Measurements from ENCODE around the gene MMP19.

DNA sequence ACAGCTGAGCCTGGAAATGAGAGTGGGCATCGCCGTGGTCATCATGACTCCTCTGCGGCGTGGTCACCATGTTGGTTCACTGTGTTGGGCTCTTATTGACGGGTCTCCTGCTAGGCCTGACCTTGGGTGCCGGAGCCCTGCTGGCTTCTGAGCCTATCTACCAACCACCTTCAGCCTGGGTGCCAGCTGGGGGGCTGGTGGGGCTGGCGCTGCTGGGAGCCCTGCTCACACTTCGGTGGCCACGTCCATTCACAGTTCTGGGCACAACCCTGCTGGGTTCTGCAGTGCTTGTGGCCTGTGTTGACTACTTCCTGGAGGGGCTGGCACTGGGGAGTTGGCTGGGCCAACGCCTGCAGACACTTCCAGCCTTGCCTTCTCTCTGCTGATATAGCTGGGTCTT, 9.7 kb downstream of the MMP19 start:
- TF ChIP-seq, protein P1, sequence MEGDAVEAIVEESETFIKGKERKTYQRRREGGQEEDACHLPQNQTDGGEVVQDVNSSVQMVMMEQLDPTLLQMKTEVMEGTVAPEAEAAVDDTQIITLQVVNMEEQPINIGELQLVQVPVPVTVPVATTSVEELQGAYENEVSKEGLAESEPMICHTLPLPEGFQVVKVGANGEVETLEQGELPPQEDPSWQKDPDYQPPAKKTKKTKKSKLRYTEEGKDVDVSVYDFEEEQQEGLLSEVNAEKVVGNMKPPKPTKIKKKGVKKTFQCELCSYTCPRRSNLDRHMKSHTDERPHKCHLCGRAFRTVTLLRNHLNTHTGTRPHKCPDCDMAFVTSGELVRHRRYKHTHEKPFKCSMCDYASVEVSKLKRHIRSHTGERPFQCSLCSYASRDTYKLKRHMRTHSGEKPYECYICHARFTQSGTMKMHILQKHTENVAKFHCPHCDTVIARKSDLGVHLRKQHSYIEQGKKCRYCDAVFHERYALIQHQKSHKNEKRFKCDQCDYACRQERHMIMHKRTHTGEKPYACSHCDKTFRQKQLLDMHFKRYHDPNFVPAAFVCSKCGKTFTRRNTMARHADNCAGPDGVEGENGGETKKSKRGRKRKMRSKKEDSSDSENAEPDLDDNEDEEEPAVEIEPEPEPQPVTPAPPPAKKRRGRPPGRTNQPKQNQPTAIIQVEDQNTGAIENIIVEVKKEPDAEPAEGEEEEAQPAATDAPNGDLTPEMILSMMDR (conservative IDR thresholded peaks at IDR 0.05; ENCODE audit: low read depth, low read length) = no peak
- TF ChIP-seq EZH2 (IDR thresholded peaks at IDR 0.05; ENCODE audit: low read length, unreplicated experiment) (no peak), EZH2phosphoT487 (IDR thresholded peaks at IDR 0.05; ENCODE audit: borderline replicate concordance, low read length) (no peak)
